ENCODE measurements around the gene THEM4. TPM values are rescaled to one million over a fixed set of nuclear protein-coding genes. Genes with fewer than 3 reads are reported as not detected.

Gene THEM4
- total RNA-seq, 1 donor from 2014 or later = 9.0 TPM

DNA sequence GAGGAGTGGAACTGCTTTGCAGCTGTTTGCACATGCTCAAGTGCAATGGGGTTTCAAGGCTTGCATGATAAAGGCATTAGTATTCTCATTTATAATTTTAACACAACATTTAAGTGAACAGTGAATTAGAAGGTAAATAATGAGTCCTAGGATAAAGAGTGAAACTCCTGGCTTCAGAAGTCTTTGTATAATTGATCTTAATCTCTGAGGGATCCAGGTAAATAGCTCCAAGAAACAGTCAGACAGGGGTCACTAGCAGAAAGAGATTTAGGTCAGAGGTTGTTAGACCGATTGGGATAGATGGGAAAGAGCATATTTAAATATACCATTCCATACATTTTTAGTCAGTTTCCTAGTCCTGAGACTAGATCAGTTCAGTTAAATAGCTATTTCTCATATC, 14.1 kb upstream of the THEM4 start:
- Mint-ChIP-seq H3K36me3 (ENCODE audit: low read depth, unreplicated experiment) (no peaks in the 10 kb centered on the region), H3K27ac (ENCODE audit: unreplicated experiment) (no peak overlapping the region), H3K4me3 (ENCODE audit: unreplicated experiment) (no peak overlapping the region), H3K9me3 (ENCODE audit: unreplicated experiment) (no peaks in the 10 kb centered on the region), H3K4me1 (ENCODE audit: unreplicated experiment) (peaks cover 2% of the 10 kb centered on the region), H3K27me3 (ENCODE audit: unreplicated experiment) (peaks cover 2% of the 10 kb centered on the region)
- TF ChIP-seq, protein P1, sequence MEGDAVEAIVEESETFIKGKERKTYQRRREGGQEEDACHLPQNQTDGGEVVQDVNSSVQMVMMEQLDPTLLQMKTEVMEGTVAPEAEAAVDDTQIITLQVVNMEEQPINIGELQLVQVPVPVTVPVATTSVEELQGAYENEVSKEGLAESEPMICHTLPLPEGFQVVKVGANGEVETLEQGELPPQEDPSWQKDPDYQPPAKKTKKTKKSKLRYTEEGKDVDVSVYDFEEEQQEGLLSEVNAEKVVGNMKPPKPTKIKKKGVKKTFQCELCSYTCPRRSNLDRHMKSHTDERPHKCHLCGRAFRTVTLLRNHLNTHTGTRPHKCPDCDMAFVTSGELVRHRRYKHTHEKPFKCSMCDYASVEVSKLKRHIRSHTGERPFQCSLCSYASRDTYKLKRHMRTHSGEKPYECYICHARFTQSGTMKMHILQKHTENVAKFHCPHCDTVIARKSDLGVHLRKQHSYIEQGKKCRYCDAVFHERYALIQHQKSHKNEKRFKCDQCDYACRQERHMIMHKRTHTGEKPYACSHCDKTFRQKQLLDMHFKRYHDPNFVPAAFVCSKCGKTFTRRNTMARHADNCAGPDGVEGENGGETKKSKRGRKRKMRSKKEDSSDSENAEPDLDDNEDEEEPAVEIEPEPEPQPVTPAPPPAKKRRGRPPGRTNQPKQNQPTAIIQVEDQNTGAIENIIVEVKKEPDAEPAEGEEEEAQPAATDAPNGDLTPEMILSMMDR (IDR thresholded peaks at IDR 0.05; ENCODE audit: unreplicated experiment) = no peak
- DNase-seq (ENCODE audit: low spot score) = no peak

DNA sequence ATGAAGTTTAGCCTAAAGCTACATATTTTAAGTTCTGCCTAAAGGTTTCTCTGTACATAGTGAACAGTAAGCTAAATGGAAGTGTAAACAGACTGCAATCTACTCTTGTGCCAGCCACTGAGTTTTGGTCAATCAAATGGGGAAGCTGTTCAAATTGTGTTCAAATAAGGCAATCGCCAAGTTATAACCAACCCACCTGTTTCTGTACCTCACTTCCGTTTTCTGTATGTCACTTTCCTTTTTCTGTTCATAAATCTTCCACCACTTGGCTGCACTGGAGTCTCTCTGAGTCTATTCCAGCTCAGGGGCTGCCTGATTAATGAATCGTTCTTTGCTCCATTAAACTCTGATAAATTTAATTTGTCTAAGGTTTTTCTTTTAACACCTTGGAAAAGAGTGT, 10.8 kb upstream of the THEM4 start:
- H3K27me3 Mint-ChIP-seq (ENCODE audit: unreplicated experiment) = peaks cover 2% of the 10 kb centered on the region
- H3K36me3 Mint-ChIP-seq (ENCODE audit: low read depth, unreplicated experiment) = no peaks in the 10 kb centered on the region
- H3K9me3 Mint-ChIP-seq (ENCODE audit: unreplicated experiment) = no peaks in the 10 kb centered on the region
- no peak overlapping the region for H3K4me3 Mint-ChIP-seq (ENCODE audit: unreplicated experiment)
- TF ChIP-seq, protein P1 (IDR thresholded peaks at IDR 0.05; ENCODE audit: unreplicated experiment) = no peak
- no peak for DNase-seq (ENCODE audit: low spot score)
- H3K4me1 Mint-ChIP-seq (ENCODE audit: unreplicated experiment) = peaks cover 5% of the 10 kb centered on the region
- no peak overlapping the region for H3K27ac Mint-ChIP-seq (ENCODE audit: unreplicated experiment)

DNA sequence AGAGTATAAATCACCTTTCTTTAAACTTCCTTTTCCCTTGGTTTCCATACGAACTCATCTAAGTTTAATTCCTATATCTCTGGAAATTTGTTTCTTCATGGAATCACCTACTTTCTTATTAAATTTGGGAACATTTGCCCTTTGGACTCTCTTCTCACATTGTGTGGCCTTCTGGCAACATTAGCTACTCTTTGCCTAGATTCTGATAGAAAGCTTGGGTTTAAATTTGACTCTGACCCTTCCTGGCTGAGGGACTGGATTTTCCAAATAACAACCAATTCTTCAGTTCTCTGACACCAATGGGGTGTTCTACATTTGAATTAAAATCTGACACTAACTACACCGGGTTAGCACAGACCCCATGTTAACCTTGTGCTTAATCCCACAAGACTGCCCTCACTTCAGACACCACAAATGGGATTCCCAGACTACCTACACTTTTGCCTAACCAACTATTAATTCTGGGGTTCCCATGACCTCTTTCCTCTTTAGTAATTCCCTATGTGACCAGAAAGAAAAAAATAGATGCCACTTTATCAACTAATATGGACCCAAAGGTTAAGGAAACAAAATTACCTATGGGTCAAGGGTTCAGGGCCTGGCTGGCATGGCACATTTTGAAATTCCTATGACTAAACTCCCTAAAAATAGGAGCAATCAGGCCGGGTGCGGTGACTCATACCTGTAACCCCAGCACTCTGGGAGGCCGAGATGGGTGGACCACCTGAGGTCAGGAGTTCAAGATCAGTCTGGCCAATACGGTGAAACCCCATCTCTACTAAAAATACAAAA, 9.7 kb upstream of the THEM4 start:
- no peaks in the 10 kb centered on the region for H3K9me3 Mint-ChIP-seq (ENCODE audit: unreplicated experiment)
- H3K27me3 Mint-ChIP-seq (ENCODE audit: unreplicated experiment) = peaks cover 2% of the 10 kb centered on the region
- no peak overlapping the region for H3K27ac Mint-ChIP-seq (ENCODE audit: unreplicated experiment)
- H3K4me3 Mint-ChIP-seq (ENCODE audit: unreplicated experiment) = no peak overlapping the region
- TF ChIP-seq, protein P1 (IDR thresholded peaks at IDR 0.05; ENCODE audit: unreplicated experiment) = no peak
- DNase-seq (ENCODE audit: low spot score) = no peak
- H3K36me3 Mint-ChIP-seq (ENCODE audit: low read depth, unreplicated experiment) = no peaks in the 10 kb centered on the region
- H3K4me1 Mint-ChIP-seq (ENCODE audit: unreplicated experiment) = peaks cover 5% of the 10 kb centered on the region

GRCh38 chr1:151918156-151918555, 8.8 kb upstream of the THEM4 start:
- Mint-ChIP-seq H3K27ac (ENCODE audit: unreplicated experiment) (no peak overlapping the region), H3K4me1 (ENCODE audit: unreplicated experiment) (peaks cover 5% of the 10 kb centered on the region), H3K27me3 (ENCODE audit: unreplicated experiment) (peaks cover 2% of the 10 kb centered on the region), H3K36me3 (ENCODE audit: low read depth, unreplicated experiment) (no peaks in the 10 kb centered on the region), H3K9me3 (ENCODE audit: unreplicated experiment) (no peaks in the 10 kb centered on the region), H3K4me3 (ENCODE audit: unreplicated experiment) (no peak overlapping the region)
- DNase-seq (ENCODE audit: low spot score) = no peak
- TF ChIP-seq, protein P1 (IDR thresholded peaks at IDR 0.05; ENCODE audit: unreplicated experiment) = no peak

- Mint-ChIP-seq H3K36me3 (ENCODE audit: low read depth, unreplicated experiment) (no peaks in the 10 kb centered on the region), H3K27ac (ENCODE audit: unreplicated experiment) (no peak overlapping the region), H3K4me1 (ENCODE audit: unreplicated experiment) (peaks cover 5% of the 10 kb centered on the region), H3K9me3 (ENCODE audit: unreplicated experiment) (no peaks in the 10 kb centered on the region), H3K4me3 (ENCODE audit: unreplicated experiment) (no peak overlapping the region), H3K27me3 (ENCODE audit: unreplicated experiment) (peaks cover 2% of the 10 kb centered on the region)
- TF ChIP-seq, protein P1 (IDR thresholded peaks at IDR 0.05; ENCODE audit: unreplicated experiment) = no peak
- no peak for DNase-seq (ENCODE audit: low spot score)
Observed at GRCh38 chr1:151916726-151917370, 7.5 kb upstream of the THEM4 start.
